ENCODE measurements around the gene TAB2. TPM values are rescaled to one million over a fixed set of nuclear protein-coding genes. Genes with fewer than 3 reads are reported as not detected.

The TAB2 gene
- 8.1 TPM for polyA plus RNA-seq

GRCh38 chr6:149317644-149318571 is at the start of gene TAB2:
Gene TAB2 (plus strand): TSS chr6:149317712. CDS start chr6:149369998, 52,286 bp downstream.
- H3K4me3 Mint-ChIP-seq = peak within 1 kb of the TSS; percentile 83 to 98 (median 92)
- no peaks in the 10 kb centered on the region for H3K27me3 Mint-ChIP-seq
- H3K27ac Mint-ChIP-seq = peak within 1 kb of the TSS; percentile 78 to 95 (median 94)
- H3K36me3 Mint-ChIP-seq = no peaks in the 10 kb centered on the region
- peaks cover 29 to 30% (median 30%) of the 10 kb centered on the region in 3 donors for H3K4me1 Mint-ChIP-seq
- H3K9me3 Mint-ChIP-seq = no peaks in the 10 kb centered on the region

- Mint-ChIP-seq H3K27me3 (no peaks in the 10 kb centered on the region), H3K27ac (no peak overlapping the region), H3K36me3 (peaks cover 2% of the 10 kb centered on the region), H3K4me3 (no peak overlapping the region), H3K4me1 (peaks cover 34 to 47% (median 39%) of the 10 kb centered on the region in 3 donors), H3K9me3 (peaks cover 0 to 1% (median 0%) of the 10 kb centered on the region in 3 donors)
These were observed 49.4 kb upstream of the TAB2 start for GRCh38 chr6:149268146-149268545.

DNA sequence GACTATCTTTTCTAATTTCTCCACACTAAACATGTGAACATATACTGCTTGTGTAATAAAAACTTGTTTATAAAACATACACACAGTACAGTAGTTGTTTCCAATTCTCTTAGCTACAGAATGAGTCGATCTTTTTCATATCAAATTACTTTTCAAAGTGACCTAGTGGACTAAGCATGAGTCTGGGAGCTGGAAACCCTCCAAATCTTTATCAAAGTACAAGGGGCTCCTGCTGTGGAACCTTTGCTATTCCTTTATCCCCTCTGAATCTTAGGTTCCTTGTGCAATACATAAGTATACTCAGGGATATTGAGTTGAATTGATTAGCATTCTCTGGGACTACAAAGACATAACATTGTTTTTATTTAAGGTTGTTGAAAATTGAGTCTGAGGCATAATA is 48.7 kb upstream of the TAB2 start:
- H3K9me3 Mint-ChIP-seq = peaks cover 0 to 1% (median 0%) of the 10 kb centered on the region in 3 donors
- no peak overlapping the region for H3K4me3 Mint-ChIP-seq
- no peak overlapping the region for H3K27ac Mint-ChIP-seq
- no peaks in the 10 kb centered on the region for H3K27me3 Mint-ChIP-seq
- H3K36me3 Mint-ChIP-seq = peaks cover 5% of the 10 kb centered on the region
- H3K4me1 Mint-ChIP-seq = peaks cover 40 to 53% (median 45%) of the 10 kb centered on the region in 3 donors

GRCh38 chr6:149270616-149271015 is 46.9 kb upstream of the TAB2 start:
- Mint-ChIP-seq H3K4me1 (peaks cover 49 to 59% (median 53%) of the 10 kb centered on the region in 3 donors), H3K4me3 (peak overlapping the region in 2 of 4 donors; percentile 38 to 73)

DNA sequence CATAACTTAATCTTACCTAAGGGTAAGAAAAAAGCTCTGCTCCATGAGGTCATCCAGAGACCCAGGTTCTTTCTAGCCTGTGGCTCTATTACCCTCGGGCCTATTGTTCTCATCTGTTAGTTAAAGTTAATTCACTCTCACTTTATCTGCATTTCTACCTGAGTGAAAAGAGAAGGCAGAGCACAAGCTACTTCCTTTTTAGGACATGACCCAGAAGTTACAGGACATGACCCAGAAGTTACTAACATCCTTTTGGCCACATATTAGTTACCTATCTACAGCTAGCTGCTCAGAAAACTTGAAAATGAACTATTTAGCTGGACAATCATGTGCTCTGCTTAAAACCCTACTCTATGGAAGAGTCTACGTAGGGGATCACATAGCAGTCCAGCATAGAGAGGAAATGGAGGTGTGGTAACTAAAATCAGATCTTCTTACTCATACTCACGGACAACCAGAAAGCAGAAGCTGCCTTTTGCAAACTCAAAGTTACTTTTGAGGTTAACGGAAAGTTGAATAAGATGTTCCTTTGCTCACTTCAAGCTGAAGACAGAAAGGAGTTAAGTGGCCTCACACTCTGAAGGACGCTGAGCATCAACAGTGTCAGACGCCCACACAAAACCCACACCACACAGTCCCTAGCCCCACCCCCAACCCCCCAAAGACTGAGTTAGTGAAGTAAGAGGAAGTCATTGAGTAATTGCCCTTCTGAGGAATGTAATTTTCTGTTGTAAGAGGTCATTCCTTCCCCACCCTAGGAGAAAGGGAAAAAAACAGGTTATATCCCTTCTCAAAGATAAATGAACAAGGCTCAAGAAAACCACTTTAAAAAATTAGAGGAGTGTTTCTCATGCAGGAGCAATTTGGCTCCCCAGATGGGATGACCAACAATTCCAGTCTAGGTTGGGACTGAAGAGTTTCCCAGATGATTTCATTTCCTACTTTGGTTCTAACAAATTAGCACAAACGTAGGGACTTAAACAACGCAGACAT is 45.9 kb upstream of the TAB2 start:
- Mint-ChIP-seq H3K4me1 (peaks cover 41 to 49% (median 45%) of the 10 kb centered on the region in 3 donors), H3K36me3 (peaks cover 3% of the 10 kb centered on the region), H3K9me3 (peaks cover 0 to 1% (median 0%) of the 10 kb centered on the region in 3 donors), H3K4me3 (peak overlapping the region; percentile 47 to 90 (median 78)), H3K27ac (peak overlapping the region; percentile 52 to 97 (median 67)), H3K27me3 (no peaks in the 10 kb centered on the region)

More at GRCh38 chr6:149270616-149271015, 46.9 kb upstream of the TAB2 start:
- peaks cover 0 to 1% (median 0%) of the 10 kb centered on the region in 3 donors for H3K9me3 Mint-ChIP-seq
- H3K27me3 Mint-ChIP-seq = no peaks in the 10 kb centered on the region
- H3K36me3 Mint-ChIP-seq = peaks cover 3% of the 10 kb centered on the region
- H3K27ac Mint-ChIP-seq = peak overlapping the region in 2 of 3 donors; percentile 52 to 67

DNA sequence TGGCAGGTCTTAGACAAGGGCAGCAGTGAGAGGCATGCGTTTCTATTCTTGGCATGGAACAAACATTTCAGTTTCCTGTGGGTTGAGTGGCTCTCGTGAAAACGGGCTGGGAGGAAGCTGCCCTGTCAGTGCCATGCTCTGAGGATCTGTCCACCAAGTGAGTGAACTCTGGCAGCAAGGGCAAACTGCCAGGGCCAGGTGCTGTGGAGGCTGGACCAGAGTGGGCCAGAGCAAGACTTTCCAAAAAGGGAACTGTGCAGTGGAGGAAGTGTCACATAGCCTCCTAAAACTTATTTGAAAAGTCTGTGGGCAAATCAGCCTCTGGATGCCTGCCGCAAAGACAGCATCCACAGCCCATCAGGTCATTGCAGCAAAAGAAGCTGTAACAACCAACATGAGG is 44.2 kb upstream of the TAB2 start:
- H3K9me3 Mint-ChIP-seq = peaks cover 0 to 1% (median 0%) of the 10 kb centered on the region in 3 donors
- peaks cover 3% of the 10 kb centered on the region for H3K36me3 Mint-ChIP-seq
- no peaks in the 10 kb centered on the region for H3K27me3 Mint-ChIP-seq
- H3K27ac Mint-ChIP-seq = peak overlapping the region; percentile 4 to 89 (median 8)
- H3K4me1 Mint-ChIP-seq = peaks cover 37 to 40% (median 38%) of the 10 kb centered on the region in 3 donors
- H3K4me3 Mint-ChIP-seq = peak overlapping the region in 3 of 4 donors; percentile 28 to 90 (median 43)

DNA sequence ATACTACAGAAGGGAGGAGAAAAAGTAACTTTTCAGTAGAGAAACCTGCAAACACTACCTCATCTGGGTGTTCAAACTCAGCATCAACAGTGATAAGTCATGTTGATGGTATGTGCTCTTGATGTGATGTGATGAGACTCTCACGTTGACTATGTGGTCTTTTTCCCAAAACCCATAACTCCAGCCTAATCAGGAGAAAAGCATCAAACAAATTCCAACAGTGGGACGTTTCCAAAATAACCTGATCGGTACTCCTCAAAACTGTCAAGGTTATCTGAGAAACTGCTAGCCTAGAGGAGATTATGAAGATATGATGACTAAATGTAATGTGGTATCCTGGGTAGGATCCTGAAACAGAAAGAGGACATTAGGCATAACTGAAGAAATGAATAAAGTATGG is 41.9 kb upstream of the TAB2 start:
- Mint-ChIP-seq H3K27ac (no peak overlapping the region), H3K27me3 (no peaks in the 10 kb centered on the region), H3K9me3 (no peaks in the 10 kb centered on the region), H3K36me3 (peaks cover 3% of the 10 kb centered on the region), H3K4me1 (peaks cover 36 to 40% (median 37%) of the 10 kb centered on the region in 3 donors), H3K4me3 (no peak overlapping the region)

DNA sequence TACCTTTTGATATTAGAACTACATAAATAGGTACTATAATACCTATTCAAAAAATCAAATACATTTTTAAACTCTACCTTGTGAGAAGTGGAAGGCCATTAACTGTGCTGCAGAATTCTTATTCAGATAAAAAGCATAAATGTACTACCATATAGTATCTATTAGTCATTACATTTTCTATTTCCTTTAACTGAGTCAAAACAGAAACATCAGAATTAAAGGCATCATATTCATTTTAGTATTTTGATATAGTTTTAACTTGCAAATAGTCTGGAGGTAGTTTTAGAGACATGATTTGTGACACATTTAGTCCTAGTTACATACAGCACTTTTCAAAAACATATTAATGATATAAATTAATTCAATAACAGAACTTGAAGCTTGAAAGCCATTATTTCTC is 39.9 kb upstream of the TAB2 start:
- peaks cover 3% of the 10 kb centered on the region for H3K36me3 Mint-ChIP-seq
- H3K4me3 Mint-ChIP-seq = no peak overlapping the region
- no peaks in the 10 kb centered on the region for H3K9me3 Mint-ChIP-seq
- peaks cover 18 to 20% (median 18%) of the 10 kb centered on the region in 3 donors for H3K4me1 Mint-ChIP-seq
- H3K27me3 Mint-ChIP-seq = no peaks in the 10 kb centered on the region
- no peak overlapping the region for H3K27ac Mint-ChIP-seq

DNA sequence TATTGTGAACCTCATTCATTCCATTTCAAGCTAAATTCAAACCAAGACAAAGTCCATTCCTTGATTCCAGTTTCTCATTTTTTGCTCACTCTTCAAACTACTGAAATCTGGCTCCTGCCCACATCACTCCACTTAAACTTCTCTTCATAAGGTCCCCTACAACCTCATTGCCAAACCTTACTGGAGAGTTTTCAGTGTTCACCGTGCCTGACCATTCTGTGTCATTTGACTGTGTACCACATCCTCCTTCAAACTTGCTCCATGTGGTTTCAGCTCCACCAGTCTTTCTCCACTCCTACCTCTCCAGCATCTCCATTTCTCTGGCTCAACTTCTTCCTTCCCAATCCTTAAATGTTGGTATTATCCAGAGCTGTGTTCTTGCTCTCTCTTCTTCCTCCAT is 38.5 kb upstream of the TAB2 start:
- Mint-ChIP-seq H3K36me3 (no peaks in the 10 kb centered on the region), H3K27ac (no peak overlapping the region), H3K4me1 (peaks cover 6 to 8% (median 6%) of the 10 kb centered on the region in 3 donors), H3K27me3 (no peaks in the 10 kb centered on the region), H3K9me3 (no peaks in the 10 kb centered on the region), H3K4me3 (no peak overlapping the region)

DNA sequence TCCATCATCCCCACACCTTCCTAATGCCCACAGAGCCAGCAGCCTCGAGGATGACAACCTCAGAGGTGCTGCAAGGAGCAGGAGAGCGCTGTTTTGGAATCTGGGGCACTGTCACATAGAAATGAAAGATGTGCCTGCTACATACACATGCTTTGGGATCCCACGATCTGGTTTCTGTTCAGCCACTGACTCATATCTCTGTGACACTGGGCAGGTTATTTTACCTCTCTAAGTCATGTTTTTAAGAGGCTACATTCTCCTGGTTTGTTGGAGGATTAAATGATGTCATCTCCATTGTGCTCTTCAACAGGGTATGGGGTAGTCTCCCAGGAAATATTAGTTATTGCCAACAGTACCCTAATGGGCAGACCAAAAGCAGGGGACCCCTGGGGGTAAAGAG is 32.6 kb upstream of the TAB2 start:
- no peaks in the 10 kb centered on the region for H3K4me1 Mint-ChIP-seq
- H3K36me3 Mint-ChIP-seq = no peaks in the 10 kb centered on the region
- H3K4me3 Mint-ChIP-seq = no peak overlapping the region
- H3K27me3 Mint-ChIP-seq = no peaks in the 10 kb centered on the region
- no peak overlapping the region for H3K27ac Mint-ChIP-seq
- peaks cover 0 to 1% (median 0%) of the 10 kb centered on the region in 3 donors for H3K9me3 Mint-ChIP-seq

- no peaks in the 10 kb centered on the region for H3K27me3 Mint-ChIP-seq
- H3K36me3 Mint-ChIP-seq = no peaks in the 10 kb centered on the region
- H3K4me3 Mint-ChIP-seq = no peak overlapping the region
- no peak overlapping the region for H3K27ac Mint-ChIP-seq
- H3K9me3 Mint-ChIP-seq = peaks cover 0 to 1% (median 0%) of the 10 kb centered on the region in 3 donors
- H3K4me1 Mint-ChIP-seq = no peaks in the 10 kb centered on the region
These were observed 31.9 kb upstream of the TAB2 start for GRCh38 chr6:149285626-149286025.

DNA sequence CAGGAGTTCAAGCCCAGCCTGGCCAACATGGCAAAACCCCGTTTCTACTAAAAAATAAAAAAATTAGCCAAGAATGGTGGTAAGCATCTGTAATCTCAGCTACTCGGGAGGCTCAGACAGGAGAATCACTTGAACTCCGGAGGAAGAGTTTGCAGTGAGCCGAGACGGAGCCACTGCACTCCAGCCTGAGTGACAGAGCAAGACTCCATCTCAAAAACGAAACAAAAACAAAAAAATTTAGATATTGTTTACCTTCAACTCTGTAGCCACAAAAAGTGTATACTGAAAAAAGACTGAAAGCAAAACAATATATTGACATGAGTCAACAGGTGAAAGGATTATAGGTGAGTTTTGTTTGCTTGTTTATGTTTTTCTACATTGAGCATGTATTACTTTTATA is 30.6 kb upstream of the TAB2 start:
- Mint-ChIP-seq H3K4me1 (no peaks in the 10 kb centered on the region), H3K9me3 (peaks cover 0 to 1% (median 0%) of the 10 kb centered on the region in 3 donors), H3K27ac (no peak overlapping the region), H3K27me3 (no peaks in the 10 kb centered on the region), H3K36me3 (no peaks in the 10 kb centered on the region), H3K4me3 (no peak overlapping the region)

DNA sequence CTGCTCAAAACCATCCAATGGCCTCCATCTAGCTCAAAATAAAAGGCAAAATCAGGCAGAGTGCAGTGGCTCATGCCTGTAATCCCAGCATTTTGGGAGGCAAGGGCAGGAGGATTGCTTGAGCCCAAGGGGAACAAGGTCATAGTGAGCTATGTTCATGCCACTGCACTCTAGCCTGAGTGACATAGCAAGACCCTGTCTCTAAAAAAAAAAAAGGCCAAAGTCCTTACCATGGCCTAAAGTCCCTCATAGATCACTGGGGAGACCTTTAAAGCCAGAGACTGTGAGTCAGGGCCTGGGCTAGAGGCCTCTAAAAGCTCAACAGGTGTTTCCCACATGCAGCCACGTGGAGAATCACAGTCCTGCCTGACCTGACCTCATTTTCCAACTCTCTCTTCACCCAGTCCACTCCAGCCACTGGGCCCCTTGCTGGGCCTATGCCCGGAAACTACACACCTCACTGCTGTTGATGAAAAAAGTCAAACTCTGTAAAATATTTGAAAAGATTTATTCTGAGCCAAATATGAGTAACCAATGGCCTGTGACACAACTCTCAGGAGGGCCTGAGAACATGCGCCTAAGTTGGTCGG is 28.2 kb upstream of the TAB2 start:
- H3K4me3 Mint-ChIP-seq = no peak overlapping the region
- peaks cover 0 to 1% (median 0%) of the 10 kb centered on the region in 3 donors for H3K9me3 Mint-ChIP-seq
- no peaks in the 10 kb centered on the region for H3K27me3 Mint-ChIP-seq
- H3K36me3 Mint-ChIP-seq = no peaks in the 10 kb centered on the region
- no peak overlapping the region for H3K27ac Mint-ChIP-seq
- no peaks in the 10 kb centered on the region for H3K4me1 Mint-ChIP-seq

DNA sequence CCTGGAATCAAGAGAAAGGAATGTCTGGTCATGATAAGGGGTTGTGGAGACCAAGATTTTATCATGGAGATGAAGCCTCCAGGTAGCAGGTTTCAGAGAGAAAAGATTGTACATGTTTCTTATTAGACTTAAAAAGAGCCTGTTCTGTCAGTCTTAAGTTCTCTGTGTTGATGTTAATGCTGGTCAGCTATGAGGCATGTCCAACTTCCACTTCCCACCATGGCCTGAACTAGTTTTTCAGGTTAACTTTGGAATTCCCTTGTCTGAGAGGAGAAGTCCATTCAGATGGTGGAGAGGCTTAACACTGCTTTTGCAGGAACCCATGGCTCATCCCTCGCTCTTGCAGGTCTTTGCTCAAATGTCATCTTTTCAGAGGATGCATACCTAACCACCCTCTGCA is 27.5 kb upstream of the TAB2 start:
- H3K4me1 Mint-ChIP-seq = no peaks in the 10 kb centered on the region
- H3K27ac Mint-ChIP-seq = no peak overlapping the region
- peaks cover 0 to 1% (median 0%) of the 10 kb centered on the region in 3 donors for H3K9me3 Mint-ChIP-seq
- no peak overlapping the region for H3K4me3 Mint-ChIP-seq
- H3K36me3 Mint-ChIP-seq = no peaks in the 10 kb centered on the region
- H3K27me3 Mint-ChIP-seq = no peaks in the 10 kb centered on the region
